ENCODE results near the gene TUBA4A.

GRCh38 chr2:219282375-219282774 is 28.7 kb upstream of the TUBA4A start:
- TF ChIP-seq ZNF10 (tag by site-specific recombination; IDR thresholded peaks at IDR 0.05) = no peak
- no peak for TF ChIP-seq CTCF (tag by site-specific recombination; IDR thresholded peaks at IDR 0.05)
- TF ChIP-seq, protein P1, sequence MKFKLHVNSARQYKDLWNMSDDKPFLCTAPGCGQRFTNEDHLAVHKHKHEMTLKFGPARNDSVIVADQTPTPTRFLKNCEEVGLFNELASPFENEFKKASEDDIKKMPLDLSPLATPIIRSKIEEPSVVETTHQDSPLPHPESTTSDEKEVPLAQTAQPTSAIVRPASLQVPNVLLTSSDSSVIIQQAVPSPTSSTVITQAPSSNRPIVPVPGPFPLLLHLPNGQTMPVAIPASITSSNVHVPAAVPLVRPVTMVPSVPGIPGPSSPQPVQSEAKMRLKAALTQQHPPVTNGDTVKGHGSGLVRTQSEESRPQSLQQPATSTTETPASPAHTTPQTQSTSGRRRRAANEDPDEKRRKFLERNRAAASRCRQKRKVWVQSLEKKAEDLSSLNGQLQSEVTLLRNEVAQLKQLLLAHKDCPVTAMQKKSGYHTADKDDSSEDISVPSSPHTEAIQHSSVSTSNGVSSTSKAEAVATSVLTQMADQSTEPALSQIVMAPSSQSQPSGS (tag by site-specific recombination; IDR thresholded peaks at IDR 0.05; ENCODE audit: low read depth) = no peak
- no peak for TF ChIP-seq GLI4 (tag by site-specific recombination; IDR thresholded peaks at IDR 0.05)
- TF ChIP-seq HOXA7 (CRISPR knock-in tag; IDR thresholded peaks at IDR 0.05; ENCODE audit: borderline replicate concordance) = no peak
